ENCODE measurements around the gene SLC25A13. TPM values are rescaled to one million over a fixed set of nuclear protein-coding genes. Genes with fewer than 3 reads are reported as not detected.
"Not testable (repeated sequence)": the region's sequence is repeated elsewhere in the genome, so short reads cannot be mapped to it uniquely, and the experiment has no call there.

Gene SLC25A13
- total RNA-seq, 1 experiment from 2014 or later = 196 TPM

GRCh38 chr7:96329241-96329640 is 7.3 kb upstream of the SLC25A13 start:
- in situ Hi-C loops (cut with HindIII; ENCODE audit: low pct_unique_long_range_greater_than_20kb, low sequenced_read_pairs) = no loop called here
- no peak for DNase-seq (ENCODE audit: low read depth, low spot score)

- DNase-seq (ENCODE audit: low read depth, low spot score) = no peak
- in situ Hi-C loops (cut with HindIII; ENCODE audit: low pct_unique_long_range_greater_than_20kb, low sequenced_read_pairs) = no loop called here
Observed at GRCh38 chr7:96328016-96328415, 6.1 kb upstream of the SLC25A13 start.

GRCh38 chr7:96327429-96327828 is 5.5 kb upstream of the SLC25A13 start:
- DNase-seq (ENCODE audit: low read depth, low spot score) = no peak
- in situ Hi-C loops (cut with HindIII; ENCODE audit: low pct_unique_long_range_greater_than_20kb, low sequenced_read_pairs) = no loop called here

GRCh38 chr7:96326752-96327151 is 4.9 kb upstream of the SLC25A13 start:
- in situ Hi-C loops (cut with HindIII; ENCODE audit: low pct_unique_long_range_greater_than_20kb, low sequenced_read_pairs); DNase-seq (ENCODE audit: low read depth, low spot score): not testable (repeated sequence)

GRCh38 chr7:96322847-96323461 is 1.1 kb upstream of the SLC25A13 start:
- no peak for DNase-seq (ENCODE audit: low read depth, low spot score)
- in situ Hi-C loops (cut with HindIII; ENCODE audit: low pct_unique_long_range_greater_than_20kb, low sequenced_read_pairs) = no loop called here

GRCh38 chr7:96322373-96322695 is 436 bp upstream of the SLC25A13 start:
- no peak for DNase-seq (ENCODE audit: low read depth, low spot score)
- in situ Hi-C loops (cut with HindIII; ENCODE audit: low pct_unique_long_range_greater_than_20kb, low sequenced_read_pairs) = no loop called here

- in situ Hi-C loops (cut with HindIII; ENCODE audit: low pct_unique_long_range_greater_than_20kb, low sequenced_read_pairs) = no loop called here
- peak; percentile 98 for DNase-seq (ENCODE audit: low read depth, low spot score)
Observed at GRCh38 chr7:96321031-96321657, 754 bp downstream of the SLC25A13 start.

- DNase-seq (ENCODE audit: low read depth, low spot score) = no peak
- in situ Hi-C loops (cut with HindIII; ENCODE audit: low pct_unique_long_range_greater_than_20kb, low sequenced_read_pairs) = no loop called here
Observed at GRCh38 chr7:96320442-96320841, 1.5 kb downstream of the SLC25A13 start.

GRCh38 chr7:96319439-96319838 is 2.5 kb downstream of the SLC25A13 start:
- in situ Hi-C loops (cut with HindIII; ENCODE audit: low pct_unique_long_range_greater_than_20kb, low sequenced_read_pairs) = no loop called here

GRCh38 chr7:96316949-96317348 is 4.9 kb downstream of the SLC25A13 start:
- no peak for DNase-seq (ENCODE audit: low read depth, low spot score)
- in situ Hi-C loops (cut with HindIII; ENCODE audit: low pct_unique_long_range_greater_than_20kb, low sequenced_read_pairs) = no loop called here

More at GRCh38 chr7:96319439-96319838, 2.5 kb downstream of the SLC25A13 start:
- DNase-seq (ENCODE audit: low read depth, low spot score) = no peak

- in situ Hi-C loops (cut with HindIII; ENCODE audit: low pct_unique_long_range_greater_than_20kb, low sequenced_read_pairs) = no loop called here
- peak; percentile 40 for DNase-seq (ENCODE audit: low read depth, low spot score)
Observed at GRCh38 chr7:96315125-96315512, 6.8 kb downstream of the SLC25A13 start.

GRCh38 chr7:96314402-96315124 is 7.3 kb downstream of the SLC25A13 start:
- in situ Hi-C loops (cut with HindIII; ENCODE audit: low pct_unique_long_range_greater_than_20kb, low sequenced_read_pairs) = no loop called here
- DNase-seq (ENCODE audit: low read depth, low spot score) = peak; percentile 99

GRCh38 chr7:96313940-96314339 is 8.0 kb downstream of the SLC25A13 start:
- no peak for DNase-seq (ENCODE audit: low read depth, low spot score)
- in situ Hi-C loops (cut with HindIII; ENCODE audit: low pct_unique_long_range_greater_than_20kb, low sequenced_read_pairs) = no loop called here

- DNase-seq (ENCODE audit: low read depth, low spot score) = no peak
- in situ Hi-C loops (cut with HindIII; ENCODE audit: low pct_unique_long_range_greater_than_20kb, low sequenced_read_pairs) = no loop called here
Observed at GRCh38 chr7:96312502-96312901, 9.4 kb downstream of the SLC25A13 start.

- in situ Hi-C loops (cut with HindIII; ENCODE audit: low pct_unique_long_range_greater_than_20kb, low sequenced_read_pairs) = no loop called here
Observed at GRCh38 chr7:96311967-96312366, 9.9 kb downstream of the SLC25A13 start.

GRCh38 chr7:96310110-96310509 is 11.8 kb downstream of the SLC25A13 start:
- in situ Hi-C loops (cut with HindIII; ENCODE audit: low pct_unique_long_range_greater_than_20kb, low sequenced_read_pairs) = no loop called here
- no peak for DNase-seq (ENCODE audit: low read depth, low spot score)

More at GRCh38 chr7:96311967-96312366, 9.9 kb downstream of the SLC25A13 start:
- peak; percentile 62 for DNase-seq (ENCODE audit: low read depth, low spot score)

- in situ Hi-C loops (cut with HindIII; ENCODE audit: low pct_unique_long_range_greater_than_20kb, low sequenced_read_pairs) = no loop called here
Observed at GRCh38 chr7:96308950-96309263, 13.0 kb downstream of the SLC25A13 start.

GRCh38 chr7:96308253-96308949 is 13.5 kb downstream of the SLC25A13 start:
- no peak for DNase-seq (ENCODE audit: low read depth, low spot score)

More at GRCh38 chr7:96308950-96309263, 13.0 kb downstream of the SLC25A13 start:
- DNase-seq (ENCODE audit: low read depth, low spot score) = no peak

More at GRCh38 chr7:96308253-96308949, 13.5 kb downstream of the SLC25A13 start:
- in situ Hi-C loops (cut with HindIII; ENCODE audit: low pct_unique_long_range_greater_than_20kb, low sequenced_read_pairs) = no loop called here

All from SK-MEL-5 (cell line).